Inferior parietal cortex (tissue), 1 donor: ENCODE data around the gene NCBP3.
A peak's percentile ranks its signal among the peaks of the same experiment; 100 is the strongest.

Source experiments
- DNase-seq: peaks from one replicate; pipeline ENCODE4 v3.0.0-alpha.2; 2016; ENCODE audit errors: extremely low spot score

NCBP3 gene

GRCh38 chr17:3845621-3846436 is at the start of gene NCBP3:
Gene NCBP3 (minus strand): TSS chr17:3846246. CDS start chr17:3846223, 23 bp downstream.
- peak; percentile 95 for DNase-seq

- no peak for DNase-seq
Measured at GRCh38 chr17:3895354-3895753, 49.3 kb upstream of the NCBP3 start.

DNA sequence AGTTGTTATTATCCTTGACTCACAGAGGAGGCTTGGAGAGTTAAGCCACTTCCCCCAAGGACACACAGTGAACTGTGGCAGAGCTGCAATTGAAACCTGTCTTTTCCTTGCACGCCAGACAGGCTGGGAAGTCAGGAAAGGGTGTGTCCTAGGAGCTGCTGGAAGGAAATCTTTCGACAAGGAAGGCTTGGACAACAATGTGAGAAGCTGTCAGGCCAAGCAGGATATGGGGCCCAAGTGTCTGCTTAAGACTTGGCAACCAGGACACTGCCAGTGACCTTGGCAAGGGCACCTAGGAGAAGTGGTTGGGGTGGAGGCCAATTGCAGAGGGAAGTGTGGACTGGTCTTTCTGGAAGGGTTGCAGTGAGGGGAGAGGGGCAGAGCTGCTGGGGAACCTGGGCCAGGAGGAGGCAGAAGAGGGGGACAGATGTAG is 48.9 kb upstream of the NCBP3 start:
- no peak for DNase-seq

DNA sequence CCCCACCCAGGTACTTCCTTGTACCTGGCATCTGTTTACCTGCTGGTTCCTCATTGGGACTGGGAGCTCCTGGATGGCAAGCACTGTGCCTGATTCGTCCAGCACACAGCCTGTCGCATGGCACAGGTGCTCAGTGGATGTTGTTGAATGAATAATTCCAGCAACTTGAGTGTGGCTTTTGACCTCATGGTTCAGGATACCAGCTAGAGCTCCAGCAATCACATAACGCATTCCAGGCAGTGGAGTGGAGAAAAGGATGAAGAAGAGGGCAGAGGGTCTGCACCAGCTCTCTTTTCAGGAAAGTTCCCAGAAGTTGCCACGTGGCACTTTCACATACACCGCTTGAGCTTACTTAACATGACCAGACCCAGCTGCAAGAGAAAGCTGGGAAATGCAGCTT is 48.1 kb upstream of the NCBP3 start:
- DNase-seq, result no peak

DNA sequence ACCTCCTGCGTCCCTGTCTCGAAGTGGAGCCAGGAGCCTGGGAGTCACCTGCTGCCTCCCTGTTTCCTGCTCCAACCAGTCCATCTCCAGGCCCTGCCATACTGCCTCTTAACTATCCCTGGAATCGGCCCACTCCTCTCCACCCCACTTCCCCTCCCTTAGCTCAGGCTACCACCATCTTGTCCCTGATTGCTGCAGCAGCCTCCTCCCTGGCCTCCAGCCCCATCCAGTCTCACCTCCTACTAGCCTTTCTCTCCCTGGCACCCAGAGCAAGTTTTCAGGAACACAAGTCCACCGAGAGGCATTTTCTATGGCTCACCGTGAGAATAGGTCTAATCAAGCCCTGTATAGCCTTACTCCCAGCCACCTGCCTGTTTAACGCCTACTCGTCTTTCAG is 47.7 kb upstream of the NCBP3 start:
- DNase-seq, result no peak

- peak; percentile 73 for DNase-seq
Measured at GRCh38 chr17:3893003-3893719, 47.1 kb upstream of the NCBP3 start, which contains the start of gene CAMKK1. Gene CAMKK1 (minus strand): TSS chr17:3893053. CDS start chr17:3885687, 7,366 bp downstream.

DNA sequence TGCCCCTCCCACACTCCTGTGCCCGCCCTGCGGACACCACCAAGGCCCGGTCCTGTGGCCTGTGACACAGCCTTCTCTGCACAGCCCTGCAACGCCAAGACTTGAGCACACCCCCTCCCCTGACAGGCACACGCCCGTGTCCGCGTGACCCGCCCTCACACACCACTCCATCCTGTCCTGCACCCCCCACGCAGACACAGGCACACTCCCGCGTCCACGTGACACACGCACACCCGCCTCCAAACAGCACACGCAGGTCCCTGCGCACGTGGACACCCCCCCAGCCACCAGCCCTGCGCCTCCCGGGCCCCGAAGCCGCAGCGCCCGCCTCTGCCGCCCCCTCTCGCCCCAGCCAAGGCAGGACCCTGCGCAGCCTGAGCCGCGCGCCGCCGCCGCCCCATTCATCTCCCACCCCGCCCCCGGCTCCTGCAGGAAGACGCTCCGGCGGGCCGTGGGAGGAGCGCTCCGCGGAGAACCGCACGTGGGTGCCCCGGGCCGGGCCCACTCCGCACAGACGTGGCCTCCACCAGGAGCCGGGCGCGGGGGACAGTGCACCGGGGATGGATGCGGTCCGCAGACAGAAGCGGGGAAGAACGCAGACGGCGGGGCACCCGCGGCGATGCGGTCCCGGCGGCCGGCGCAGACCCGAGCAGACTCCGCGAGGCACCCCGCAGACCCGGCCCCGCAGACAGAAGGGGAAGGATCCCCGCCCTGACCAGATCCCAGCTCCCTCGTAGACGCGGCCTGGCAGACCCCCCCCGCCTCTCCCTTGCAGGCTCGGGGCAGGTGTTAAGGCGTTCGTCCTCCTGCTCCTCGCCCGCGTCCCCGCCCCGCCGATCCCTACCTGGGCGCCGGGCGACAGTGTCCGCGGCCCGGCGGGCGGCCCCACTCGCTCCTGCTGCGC is 46.3 kb upstream of the NCBP3 start:
- no peak for DNase-seq

DNA sequence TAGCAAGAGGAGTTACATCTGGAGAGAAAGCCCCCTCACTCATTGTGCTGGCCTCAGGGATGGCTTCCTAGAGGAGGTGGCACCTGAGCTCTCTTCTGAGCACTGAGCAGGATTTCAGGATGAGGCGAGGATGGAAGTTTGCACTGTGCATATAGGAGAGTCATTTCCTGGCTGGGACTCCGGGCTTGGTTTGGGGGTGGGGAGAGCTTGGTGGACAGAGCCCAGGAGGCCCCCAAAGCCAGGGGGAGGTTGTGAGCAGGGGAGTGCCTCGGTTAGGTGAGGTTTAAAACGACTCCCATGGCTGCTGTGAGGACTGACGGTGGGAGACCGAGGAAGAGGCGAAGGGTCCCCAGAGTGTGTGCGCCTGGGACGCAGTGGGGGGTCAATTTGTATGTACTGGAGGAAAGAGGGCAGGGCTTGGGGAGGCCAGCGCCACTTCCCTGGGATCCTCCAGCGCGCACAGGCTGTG is 45.6 kb upstream of the NCBP3 start:
- DNase-seq, result no peak

GRCh38 chr17:3890878-3891219 is 44.8 kb upstream of the NCBP3 start:
- DNase-seq, result no peak

DNA sequence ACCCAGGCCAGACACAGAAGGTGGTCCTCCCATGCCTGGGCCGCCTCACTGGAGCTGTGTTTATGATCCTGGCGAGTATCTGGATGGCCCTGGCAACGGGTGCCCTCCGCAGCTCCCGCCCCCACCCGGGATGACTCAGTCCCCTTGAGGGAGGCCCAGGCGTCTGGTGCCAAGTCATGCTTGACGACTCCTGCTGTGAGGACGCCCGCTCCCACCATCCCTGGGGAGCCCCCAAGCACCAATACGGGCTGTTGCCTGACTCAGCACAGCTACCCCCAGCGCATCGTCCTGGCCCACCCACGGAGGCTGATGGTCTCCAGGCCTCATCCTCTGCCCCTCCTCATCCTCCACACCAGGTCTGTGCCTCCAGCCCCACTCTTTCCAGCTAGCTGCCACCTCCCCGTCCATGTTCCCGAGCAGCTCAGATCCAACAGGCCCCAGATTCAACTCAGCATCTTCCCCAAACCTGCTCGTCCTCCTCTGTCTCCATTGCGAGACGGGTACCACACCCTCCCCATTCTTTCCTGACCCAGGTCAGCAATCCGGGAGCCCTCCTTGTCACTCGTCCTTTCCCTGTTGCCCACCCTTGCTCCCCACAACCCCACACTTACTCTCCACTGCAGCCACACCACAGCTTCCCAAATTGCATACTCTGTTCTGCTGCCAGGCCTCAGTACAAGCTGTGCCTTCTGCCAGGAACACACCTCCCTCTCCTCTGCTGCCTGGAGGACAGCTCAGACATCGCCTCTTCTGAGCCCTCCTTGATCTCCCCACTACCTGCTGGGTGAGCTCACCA is 44.2 kb upstream of the NCBP3 start:
- no peak for DNase-seq

GRCh38 chr17:3889325-3890012 is 43.4 kb upstream of the NCBP3 start:
- no peak for DNase-seq

DNA sequence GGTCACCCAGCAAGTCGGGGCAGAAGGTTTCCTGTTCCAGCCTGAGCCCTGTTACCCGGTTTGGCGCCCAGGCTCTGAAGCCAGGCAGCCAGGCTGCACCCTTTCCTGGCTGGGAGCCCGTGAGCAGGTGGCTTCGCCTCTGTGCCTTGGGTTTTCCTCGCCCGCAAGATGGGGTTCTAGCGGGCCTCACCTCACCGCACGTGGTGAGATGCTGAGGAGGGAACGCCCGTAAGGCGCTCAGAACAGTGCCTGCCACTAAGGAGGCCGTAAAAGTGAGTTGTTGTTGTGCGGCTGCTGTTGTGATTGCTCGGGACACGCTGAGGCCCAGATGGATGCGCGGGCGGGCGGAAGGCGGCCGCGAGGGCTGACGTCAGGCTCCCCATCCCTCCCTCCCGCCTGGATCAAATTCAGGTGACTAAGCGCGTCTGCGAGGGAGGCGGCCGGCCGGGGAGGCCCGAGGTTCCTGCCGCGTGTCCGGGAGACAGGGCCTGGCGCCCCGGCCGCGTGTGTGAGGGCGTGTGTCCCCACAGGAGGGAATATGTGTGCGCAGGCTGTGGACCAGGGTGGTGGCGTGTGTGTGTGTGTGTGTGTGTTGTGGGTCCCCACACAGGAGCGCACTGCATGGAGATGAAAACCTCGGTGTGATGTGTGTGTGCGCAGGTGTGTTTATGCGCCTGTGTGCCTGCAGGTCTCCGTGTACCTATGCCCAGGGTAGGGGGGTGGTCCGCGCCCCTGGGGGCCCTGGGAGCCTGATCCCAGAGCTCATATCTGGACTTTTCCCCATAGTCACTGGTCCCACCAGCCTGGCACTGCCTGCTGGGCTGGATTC is 42.5 kb upstream of the NCBP3 start:
- DNase-seq, result peak; percentile 62

GRCh38 chr17:3887804-3888203 is 41.8 kb upstream of the NCBP3 start:
- no peak for DNase-seq

- no peak for DNase-seq
Measured at GRCh38 chr17:3887394-3887793, 41.3 kb upstream of the NCBP3 start.

GRCh38 chr17:3886776-3887175 is 40.7 kb upstream of the NCBP3 start:
- DNase-seq, result no peak

GRCh38 chr17:3885970-3886369 is 39.9 kb upstream of the NCBP3 start:
- DNase-seq, result no peak

DNA sequence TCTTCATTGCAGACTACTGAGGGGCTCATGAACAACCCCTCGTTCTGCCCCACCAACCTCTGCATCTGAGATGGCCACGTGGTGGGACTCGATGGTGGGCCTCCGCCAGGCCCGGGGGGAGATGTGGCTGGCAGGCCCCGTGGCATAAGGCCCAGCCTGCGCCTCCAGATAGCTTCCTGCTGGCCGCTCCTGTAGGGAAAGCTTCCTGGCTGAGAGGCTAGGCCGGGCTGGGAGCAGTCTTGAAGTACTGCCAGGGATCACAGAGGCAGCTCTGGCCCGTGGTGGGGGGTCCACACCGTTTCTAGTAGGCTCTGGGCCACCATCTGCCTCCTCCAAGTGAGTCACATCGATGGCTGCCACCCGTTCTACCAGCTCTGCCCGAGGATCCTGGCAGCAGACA is 39.2 kb upstream of the NCBP3 start:
- DNase-seq, result no peak

DNA sequence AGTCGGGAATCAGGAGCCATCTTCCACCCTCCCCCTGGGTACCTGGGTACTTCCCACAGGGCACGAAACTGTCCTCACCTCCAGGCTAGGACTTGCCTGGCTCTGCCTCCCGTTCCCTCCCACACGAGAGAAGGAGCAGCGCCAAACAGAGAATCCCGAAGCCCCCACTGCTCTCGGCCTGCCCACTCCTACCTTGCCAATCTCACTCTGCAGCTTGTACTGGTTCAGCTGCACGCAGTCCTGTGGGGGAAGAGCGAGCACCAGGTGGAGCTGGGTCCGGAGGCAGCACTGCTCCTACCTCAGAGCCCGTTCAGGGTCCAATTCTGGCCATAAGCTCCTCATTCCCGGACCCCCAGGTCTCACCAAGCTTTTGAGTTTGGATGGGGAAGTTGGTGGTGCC is 38.1 kb upstream of the NCBP3 start:
- DNase-seq, result no peak

DNA sequence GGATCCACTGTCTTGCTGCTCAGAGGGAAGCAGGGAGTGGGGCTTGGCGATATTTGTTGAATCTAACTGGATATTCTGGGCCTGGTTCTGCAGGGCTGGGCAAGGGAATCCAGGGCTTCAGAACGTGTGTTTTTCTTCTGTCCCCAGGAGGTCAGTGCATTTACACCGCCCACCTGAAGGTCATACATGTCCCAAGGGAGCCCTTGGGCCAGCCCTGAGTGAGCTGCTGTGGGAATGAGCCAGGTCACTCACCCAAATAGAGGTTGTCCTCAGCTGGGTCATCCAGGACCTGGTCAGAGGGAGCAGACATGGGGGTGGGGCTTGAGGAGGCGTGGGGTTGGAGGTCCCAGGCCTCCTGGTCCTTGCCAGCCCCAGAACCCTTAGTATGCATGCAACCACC is 36.2 kb upstream of the NCBP3 start:
- DNase-seq, result no peak

GRCh38 chr17:3880983-3881382 is 34.9 kb upstream of the NCBP3 start:
- DNase-seq, result no peak
